ENCODE measurements around the gene RABGAP1L.

DNA sequence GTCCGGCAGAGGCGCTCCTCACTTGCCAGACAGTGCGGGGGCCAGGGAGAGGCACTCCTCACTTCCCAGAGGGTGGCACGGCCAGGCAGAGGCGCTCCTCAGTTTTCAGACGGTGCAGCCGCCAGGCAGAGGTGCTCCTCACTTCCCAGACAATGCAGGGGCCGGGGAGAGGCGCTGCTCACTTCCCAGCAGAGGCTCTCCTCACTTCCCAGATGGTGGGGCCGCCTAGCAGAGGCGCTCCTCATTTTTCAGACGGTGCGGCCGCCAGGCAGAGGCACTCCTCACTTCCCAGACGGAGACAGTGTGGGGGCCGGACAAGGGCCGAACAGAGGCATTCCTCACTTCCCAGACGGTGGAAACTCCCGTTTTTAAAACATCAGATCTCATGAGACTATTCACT is 602.0 kb downstream of the RABGAP1L start:
- TF ChIP-seq, protein P1, sequence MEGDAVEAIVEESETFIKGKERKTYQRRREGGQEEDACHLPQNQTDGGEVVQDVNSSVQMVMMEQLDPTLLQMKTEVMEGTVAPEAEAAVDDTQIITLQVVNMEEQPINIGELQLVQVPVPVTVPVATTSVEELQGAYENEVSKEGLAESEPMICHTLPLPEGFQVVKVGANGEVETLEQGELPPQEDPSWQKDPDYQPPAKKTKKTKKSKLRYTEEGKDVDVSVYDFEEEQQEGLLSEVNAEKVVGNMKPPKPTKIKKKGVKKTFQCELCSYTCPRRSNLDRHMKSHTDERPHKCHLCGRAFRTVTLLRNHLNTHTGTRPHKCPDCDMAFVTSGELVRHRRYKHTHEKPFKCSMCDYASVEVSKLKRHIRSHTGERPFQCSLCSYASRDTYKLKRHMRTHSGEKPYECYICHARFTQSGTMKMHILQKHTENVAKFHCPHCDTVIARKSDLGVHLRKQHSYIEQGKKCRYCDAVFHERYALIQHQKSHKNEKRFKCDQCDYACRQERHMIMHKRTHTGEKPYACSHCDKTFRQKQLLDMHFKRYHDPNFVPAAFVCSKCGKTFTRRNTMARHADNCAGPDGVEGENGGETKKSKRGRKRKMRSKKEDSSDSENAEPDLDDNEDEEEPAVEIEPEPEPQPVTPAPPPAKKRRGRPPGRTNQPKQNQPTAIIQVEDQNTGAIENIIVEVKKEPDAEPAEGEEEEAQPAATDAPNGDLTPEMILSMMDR (IDR thresholded peaks at IDR 0.05): no peak
- TF ChIP-seq POLR2A (IDR thresholded peaks at IDR 0.05): no peak
